HG03097 (cell line): ENCODE data around the gene ZG16.
"Not testable (repeated sequence)": the region's sequence is repeated elsewhere in the genome, so short reads cannot be mapped to it uniquely, and the experiment has no call there.

Experiments used
- ATAC-seq: cut with Tn5 transposase; IDR thresholded peaks from one replicate; pipeline ENCODE4 v1.9.1; 2021; ENCODE audit not compliant: unreplicated experiment, low FRiP score

Gene ZG16

DNA sequence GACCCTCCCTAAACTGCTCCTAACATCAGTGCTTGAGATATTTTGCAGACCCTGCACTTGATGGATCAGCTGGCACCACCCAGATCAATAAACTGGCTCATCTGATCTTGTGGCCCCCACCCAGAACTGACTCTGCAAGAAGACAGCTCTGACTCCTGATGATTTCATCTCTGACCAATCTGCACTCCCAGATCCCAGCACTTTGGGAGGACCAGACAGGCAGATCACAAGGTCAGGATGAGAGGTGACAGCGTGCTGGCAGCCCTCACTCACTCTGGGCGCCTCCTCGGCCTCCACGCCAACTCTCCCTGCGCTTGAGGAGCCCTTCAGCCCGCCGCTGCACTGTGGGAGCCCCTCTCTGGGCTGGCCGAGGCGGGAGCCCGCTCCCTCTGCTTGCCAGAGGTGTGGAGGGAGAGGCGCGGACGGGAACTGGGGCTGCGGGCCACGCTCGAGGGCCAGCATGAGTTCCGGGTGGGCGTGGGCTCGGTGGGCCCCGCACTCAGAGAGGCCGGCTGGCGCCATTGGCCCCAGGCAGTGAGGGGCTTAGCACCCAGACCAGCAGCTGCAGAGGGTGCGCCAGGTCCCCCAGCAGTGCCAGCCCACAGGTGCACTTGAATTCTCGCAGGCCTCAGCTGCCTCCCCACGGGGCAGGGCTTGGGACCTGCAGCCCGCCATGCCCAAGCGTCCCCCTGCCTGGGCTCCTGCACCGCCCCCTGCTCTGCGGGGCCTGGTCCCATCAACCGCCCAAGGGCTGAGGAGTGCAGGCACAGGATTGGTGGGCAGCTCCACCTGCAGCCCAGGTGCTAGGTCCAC lies 29.9 kb upstream of the ZG16 start:
- no peak for ATAC-seq

DNA sequence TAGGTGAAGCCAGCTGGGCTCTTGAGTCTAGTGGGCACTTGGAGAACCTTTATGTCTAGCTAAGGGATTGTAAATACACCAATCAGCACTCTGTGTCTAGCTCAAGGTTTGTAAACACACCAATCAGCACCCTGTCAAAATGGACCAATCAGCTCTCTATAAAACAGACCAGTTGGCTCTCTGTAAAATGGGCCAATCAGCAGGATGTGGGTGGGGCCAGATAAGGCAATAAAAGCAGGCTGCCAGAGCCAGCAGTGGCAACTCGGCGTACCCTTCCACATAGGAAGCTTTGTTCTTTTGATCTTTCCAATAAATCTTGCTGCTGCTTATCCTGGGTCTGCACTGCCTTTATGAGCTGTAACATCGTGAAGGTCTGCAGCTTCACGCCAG lies 29.3 kb upstream of the ZG16 start:
- ATAC-seq, result not testable (repeated sequence)

DNA sequence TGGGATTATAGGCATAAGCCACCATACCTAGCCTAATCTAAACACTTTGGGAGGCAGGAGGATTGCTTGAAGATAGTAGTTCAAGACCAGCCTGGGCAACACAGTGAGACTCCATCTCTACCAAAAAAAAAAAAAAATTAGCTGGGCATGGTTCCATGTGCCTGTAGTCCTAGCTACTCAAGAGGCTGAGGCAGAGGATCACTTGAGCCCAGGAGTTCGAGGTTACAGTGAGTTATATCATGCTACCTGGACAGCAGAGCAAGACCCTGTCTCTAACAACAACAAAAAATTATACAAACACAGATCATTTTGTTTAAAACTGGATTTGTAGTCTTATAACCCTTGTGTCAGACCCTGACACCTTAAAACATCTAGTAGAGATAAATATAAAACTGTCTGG lies 24.5 kb upstream of the ZG16 start:
- ATAC-seq, result no peak

DNA sequence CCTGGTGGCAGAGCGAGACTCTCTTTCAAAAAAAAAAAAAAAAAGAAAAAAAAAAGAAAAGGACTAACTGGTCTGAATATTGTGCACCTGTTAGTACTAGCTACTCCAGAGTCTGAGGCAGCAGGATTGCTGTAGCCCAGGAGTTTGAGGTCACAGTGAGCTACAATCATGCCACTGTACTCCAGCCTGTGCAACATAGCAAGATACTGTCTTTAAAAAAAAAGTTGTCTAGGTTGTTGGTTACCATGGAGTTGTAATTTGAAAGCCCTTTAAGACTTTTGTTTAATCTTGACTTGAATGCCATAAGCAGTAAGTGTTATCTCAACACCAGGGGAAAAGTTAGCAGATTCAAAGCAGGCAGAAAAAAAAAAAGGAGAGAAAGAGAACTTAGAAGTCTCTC lies 21.4 kb upstream of the ZG16 start:
- ATAC-seq, result no peak

DNA sequence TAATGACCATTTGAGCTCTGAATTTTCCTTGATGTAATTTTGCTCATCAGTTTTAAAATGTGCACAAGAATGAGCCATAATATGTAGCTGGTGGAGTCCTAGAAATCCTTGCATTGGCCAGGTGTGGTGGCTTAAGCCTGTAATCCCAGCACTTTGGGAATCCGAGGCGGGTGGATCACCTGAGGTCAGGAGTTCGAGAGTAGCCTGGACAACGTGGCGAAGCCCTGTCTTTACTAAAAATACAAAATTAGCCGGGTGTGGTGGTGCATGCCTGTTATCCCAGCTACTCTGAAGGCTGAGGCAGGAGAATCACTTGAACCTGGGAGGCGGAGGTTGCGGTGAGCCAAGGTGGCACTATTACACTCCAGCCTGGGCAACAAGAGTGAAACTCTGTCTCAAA lies 21.0 kb upstream of the ZG16 start:
- ATAC-seq, result not testable (repeated sequence)

DNA sequence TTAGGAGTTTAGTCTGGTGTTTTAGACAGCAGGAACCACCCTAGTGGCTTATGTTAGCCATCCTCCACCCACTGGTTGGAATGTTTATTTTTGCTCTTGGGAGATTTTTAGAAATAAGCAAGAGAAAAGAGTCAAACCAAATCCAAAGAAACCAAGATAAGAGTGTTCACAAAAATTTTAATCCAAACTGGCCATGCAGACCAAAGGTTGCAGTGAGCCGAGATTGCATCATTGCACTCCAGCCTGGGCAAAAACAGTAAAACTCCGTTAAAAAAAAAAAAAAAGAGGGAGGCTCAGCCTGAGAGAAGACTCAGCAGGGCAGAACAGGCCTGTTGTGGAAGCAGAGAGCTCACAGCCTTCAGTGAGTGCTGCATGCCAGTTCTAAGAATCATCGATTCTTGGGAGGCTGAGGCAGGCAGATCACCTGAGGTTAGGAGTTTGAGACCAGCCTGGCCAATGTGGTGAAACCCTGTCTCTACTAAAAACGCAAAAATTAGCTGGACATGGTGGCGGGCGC lies 20.0 kb upstream of the ZG16 start:
- ATAC-seq, result no peak

DNA sequence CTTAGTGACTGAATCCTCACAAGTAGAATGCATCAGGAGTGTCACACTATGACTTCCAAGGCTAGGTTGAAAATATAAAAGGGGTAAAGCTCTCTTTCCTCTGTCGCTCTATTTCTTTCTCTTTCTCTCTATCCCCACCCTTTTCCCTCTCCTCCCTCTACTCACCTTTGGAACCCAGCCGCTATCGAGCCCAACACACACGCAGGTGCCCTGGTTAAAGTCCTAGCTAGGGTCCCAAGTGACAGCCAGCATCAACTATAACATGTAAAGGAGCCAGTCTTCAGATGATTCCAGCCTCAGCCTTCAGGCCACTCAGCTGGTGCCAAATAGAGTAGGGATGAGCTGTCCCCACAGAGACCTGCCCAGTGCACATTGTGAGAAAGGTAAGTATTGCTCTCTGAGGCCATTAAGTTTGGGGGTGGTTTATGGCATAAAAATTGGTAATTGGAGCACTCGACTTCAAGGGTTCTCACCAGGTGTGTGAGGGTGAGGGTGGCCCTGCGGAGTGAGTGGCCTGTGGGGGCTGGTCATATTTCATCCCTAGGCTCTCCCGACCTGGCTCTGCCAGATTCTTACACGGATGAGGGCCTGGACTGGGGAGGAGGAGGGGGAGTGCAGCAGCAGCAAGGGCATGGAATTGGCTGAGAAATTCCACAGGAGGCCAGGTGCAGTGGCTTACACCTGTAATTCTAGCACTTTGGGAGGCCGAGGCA lies 17.3 kb upstream of the ZG16 start:
- ATAC-seq, result no peak

DNA sequence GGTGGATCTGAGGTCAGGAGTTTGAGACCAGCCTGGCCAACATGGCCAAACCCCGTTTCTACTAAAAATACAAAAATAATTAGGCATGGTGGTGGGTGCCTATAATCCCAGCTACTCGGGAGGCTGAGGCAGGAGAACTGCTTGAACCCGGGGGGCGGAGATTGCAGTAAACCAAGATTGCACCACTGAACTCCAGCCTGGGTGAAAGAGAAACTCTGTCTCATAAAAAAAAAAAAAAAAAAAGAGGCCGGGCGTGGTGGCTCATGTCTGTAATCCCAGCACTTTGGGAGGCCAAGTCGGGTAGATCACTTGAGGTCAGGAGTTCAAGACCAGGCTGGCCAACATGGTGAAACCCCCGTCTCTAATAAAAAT lies 16.8 kb upstream of the ZG16 start:
- ATAC-seq, result not testable (repeated sequence)

DNA sequence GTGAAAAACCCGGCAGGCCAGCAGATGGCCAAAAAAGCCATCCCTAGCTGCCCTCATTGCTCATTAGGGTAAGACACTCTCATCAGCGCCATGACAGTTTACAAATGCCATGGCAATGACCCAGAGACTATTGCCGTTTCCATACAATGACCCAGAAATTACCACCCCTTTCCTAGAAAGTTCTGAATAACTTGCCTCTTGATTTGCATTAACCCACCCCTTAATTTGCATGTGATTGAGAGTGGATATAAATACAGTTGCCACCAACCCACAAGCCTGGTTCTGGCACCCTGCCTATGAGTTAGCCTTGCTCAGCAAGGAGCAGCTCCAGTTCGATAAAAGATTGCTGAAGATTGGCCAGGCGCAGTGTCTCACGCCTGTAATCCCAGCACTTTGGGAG lies 16.2 kb upstream of the ZG16 start:
- ATAC-seq, result no peak

DNA sequence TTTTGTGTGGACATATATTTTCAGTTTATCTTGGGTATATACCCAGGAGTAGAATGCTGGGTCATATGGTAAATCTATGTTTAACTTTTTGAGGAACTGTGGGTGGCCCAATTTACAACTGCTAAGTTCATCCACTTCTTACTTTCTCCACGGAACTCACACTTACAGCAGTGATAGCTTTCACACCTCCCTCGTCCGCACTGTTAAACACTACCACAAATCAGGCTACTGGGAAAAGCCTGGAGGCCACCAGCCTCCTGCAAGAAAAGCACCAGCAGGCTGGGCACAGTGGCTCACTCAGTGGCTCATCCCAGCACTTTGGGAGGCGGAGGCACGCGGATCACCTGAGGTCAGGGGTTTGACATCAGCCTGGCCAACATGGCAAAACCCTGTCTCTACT lies 14.7 kb upstream of the ZG16 start:
- ATAC-seq, result no peak

DNA sequence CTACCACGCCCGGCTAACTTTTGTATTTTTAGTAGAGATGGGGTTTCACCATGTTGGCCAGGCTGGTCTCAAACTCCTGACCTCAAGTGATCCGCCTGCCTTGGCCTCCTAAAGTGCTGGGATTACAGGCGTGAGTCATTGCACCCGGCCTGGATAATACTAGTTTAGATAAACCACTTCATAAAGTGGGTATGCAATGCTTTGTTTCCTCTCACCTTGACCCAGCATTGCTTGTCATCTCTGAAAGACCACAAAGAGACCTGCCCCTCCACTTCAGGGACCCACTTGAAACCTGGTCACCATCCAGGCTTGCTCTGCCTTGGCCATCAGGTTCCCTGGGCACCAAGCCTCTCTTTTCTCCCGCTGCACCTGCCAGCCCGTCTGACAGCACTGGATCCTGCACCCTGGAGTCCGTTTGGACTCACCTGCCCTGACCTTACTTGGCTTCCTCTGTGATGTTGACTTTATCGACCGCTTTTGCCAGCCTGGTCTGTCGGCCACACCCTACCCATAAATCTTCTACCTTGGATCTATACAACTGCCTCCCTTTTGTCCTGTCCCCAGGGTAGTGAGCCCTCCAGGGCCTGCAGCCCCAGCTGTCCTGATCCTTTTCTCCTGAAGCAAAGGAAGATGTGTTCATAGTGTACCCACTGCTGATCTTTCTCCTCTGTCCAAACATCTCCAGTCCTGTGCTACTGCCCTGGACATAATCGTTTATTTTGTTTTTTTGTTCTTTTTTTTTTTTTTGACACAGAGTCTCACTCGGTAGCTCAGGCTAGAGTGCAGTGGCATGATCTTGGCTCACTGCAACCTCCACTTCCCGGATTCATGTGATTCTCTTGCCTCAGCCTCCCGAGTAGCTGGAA lies 12.7 kb upstream of the ZG16 start:
- no peak for ATAC-seq

DNA sequence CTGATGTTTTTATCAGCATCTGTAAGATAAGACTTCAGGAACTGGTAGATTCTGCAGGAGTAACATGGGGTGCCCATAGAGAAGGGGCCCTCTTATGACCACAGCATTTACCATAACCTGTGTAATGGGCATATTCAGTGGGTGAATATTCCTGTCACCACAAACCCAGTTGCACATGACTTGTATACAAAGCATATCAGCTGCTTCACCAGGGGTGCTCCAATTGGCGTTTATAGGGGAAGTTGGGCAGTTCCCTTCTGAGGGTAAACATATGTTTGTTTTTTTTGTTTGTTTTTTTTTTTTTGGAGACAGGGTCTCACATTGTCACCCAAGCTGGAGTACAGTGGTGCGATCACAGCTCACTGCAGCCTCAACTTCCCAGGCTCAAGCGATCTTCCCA lies 11.5 kb upstream of the ZG16 start:
- no peak for ATAC-seq

DNA sequence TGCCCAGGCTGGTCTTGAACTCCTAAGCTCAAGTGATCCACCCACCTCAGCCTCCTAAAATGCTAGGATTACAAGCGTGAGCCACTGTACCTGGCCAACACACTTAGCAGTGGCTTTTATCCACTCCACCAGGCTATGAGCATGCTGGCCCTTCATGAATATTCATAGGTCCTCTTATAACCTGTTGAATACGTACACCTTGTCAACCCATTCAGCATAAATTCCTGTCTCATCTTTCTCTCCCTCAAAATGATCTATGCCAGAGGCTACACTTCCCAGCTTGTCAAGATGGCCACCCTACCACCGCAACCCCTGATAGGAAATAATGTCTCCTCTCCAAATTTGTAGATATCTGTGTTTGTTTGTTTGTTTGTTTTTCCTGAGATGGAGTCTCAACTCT lies 11.0 kb upstream of the ZG16 start:
- ATAC-seq, result no peak

DNA sequence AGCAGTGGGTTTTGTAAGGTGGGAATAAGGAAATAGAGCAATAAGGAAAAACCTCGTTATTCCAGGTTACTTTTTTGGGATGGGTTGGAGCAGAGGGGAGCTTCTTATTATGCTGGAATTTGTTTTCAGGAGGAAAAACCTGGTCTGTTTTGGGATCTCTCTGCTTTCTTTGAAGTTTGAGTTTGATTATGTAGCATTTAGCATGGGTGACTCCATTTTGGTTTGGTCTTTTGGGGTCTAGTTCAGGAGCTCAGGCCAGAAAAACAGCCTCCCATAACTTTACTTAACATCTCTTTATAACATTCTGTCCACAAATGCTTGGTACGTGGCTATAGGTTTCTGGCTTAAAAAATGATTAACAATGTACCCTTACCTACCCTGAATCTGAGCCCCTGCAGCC lies 8.5 kb upstream of the ZG16 start:
- ATAC-seq, result no peak

DNA sequence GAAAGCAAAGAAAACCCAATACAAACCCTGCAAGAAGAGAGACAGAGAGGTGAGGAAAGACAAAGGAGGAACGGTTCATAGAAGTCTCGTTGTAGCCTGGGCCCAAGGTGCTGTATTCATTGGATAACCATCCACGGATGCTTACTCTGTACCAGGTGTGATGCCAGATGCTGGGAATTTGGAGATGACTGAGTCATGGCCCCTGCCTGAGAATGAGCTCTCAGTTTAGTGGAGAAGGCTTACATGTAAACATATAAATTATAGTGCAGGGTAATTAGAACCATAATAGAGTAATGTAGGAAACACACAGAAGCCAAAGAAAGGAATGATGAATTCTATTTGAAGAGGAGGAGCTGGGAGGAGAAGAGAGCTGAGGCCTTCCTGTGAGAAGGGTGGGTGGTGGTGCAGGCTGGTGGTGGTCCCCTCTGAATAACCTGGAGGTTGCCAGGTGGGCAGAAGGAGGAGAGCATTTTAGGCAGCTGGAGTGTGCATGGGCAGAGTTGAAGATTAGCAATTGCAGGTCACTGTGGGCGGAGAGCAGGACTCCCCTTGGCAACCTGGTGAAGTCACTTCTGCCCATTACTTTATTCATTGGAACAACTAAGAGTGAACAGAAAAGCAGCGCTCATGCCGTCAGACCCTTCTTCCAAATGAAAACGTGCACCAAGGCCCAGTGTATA lies 7.7 kb upstream of the ZG16 start:
- no peak for ATAC-seq

DNA sequence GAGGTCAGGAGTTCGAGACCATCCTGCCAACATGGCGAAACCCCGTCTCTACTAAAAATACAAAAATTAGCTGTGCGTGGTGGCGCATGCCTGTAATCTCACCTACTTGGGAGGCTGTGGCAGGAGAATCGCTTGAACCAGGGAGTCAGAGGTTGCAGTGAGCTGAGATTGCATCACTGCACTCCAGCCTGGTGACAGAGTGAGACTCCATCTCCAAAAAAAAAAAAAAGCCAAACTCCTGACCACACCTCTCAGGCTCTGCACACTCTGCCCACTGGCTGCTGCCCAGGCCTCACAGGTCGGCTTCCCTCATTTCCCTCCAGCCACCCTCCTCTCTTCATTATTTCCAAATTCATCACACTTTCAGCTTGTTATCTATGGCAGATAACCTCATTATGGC lies 5.7 kb upstream of the ZG16 start:
- ATAC-seq, result not testable (repeated sequence)

DNA sequence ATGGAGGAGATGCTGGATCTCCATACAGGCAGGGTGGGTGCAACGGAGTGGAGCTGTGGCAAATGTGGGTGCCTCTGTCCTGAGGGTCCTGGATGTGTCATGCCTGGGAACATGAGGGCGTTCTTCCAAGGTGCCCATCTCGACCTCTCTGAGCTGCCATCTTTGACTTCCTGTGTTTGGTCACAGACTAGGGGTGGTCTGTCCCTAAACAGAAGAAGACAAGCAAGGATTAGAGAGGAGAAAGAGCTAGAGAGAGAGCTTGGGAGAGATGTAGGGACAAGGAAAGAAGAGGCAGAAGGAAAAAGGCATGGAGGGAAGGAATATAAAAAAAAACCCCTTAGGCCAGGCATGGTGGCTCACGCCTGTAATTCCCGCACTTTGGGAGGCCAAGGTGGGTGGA lies 3.3 kb upstream of the ZG16 start:
- no peak for ATAC-seq

DNA sequence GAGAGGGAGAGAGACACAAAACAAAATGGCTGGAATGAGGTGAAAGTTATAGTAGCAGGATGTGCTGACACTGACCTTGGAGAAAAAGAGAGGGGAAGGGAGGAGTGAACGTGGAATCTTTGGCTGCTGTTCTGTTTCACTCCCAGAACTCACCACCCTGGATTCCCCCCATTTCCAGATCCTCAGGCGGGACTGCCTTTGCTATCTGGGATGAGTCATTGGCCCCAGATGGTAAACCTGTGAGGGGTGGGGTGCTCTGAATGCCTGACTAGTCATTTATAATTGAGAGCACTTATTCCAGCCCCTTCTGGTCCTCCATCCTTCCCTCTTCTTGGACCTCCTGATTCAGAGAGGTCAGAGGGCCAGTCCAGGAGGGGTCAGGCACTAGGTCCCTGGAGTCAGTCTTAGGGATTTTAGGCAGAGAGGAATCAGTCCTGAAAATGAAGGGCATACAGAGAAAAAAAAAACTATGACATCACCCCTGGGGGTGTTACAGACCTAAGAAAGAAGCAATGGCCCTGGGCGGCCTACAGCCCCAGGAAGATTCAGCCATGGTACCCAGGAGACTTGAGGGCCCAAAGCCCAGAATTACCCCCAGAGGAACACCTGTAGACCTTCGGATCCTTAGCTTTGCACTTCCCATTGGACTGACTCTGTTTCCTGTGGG lies 2.2 kb upstream of the ZG16 start:
- ATAC-seq, result no peak

DNA sequence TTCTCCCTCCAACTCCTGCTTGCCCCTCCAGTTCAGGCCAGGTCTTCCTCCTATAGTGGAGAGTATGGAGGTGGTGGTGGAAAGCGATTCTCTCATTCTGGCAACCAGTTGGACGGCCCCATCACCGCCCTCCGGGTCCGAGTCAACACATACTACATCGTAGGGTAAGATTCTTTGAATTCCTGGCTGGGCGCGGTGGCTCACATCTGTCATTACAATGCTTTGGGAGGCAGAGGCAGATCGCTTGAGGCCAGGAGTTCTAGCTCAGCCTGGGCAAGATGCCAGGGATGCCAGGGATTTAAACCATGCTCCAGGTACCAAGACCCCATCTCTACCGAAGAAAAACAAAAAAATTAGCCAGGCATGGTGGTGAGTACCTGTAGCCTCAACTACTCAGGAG lies 1.4 kb downstream of the ZG16 start:
- no peak for ATAC-seq
